ENCODE measurements around the gene BEND3.

Gene BEND3

DNA sequence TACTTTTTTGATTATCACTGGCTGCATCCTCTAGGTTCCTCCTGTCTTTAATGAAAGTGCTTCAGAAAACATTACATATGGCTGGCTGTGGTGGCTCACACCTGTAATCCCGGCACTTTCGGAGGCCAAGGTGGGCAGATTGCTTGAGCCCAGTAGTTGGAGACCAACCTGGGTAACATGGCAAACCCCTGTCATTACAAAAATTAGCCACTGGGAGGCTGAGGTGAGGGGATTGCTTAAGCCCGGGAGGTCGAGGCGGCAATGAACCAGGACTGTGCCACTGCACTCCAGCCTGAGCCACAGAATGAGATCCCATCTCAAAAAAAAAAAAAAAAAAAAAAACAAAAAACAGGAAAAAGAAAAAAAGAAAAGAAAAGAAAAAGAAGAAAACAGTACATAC is 35.3 kb downstream of the BEND3 start:
- no peak for DNase-seq

- DNase-seq = no peak
Observed at GRCh38 chr6:107079429-107079828, 35.9 kb downstream of the BEND3 start.

DNA sequence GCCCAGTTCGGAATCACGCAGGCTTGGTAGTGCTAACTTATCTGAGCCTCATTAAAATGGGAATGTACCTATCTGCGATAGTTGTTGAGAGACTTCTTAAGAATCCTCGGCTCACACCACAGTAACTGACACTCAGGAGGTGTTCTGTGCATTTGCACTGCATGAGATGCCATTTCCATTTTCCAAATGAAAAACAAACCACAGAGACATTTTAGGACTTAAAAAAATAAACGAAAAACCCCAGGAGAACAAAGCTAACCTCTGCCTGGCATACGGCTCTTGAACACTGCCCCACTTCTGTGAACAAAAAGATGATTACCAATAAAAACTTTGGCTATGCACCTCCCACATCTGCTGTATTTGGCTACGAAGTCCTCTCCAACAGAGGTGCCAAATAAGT is 37.6 kb downstream of the BEND3 start:
- no peak for DNase-seq

- no peak for DNase-seq
Observed at GRCh38 chr6:107075951-107076381, 39.3 kb downstream of the BEND3 start.

DNA sequence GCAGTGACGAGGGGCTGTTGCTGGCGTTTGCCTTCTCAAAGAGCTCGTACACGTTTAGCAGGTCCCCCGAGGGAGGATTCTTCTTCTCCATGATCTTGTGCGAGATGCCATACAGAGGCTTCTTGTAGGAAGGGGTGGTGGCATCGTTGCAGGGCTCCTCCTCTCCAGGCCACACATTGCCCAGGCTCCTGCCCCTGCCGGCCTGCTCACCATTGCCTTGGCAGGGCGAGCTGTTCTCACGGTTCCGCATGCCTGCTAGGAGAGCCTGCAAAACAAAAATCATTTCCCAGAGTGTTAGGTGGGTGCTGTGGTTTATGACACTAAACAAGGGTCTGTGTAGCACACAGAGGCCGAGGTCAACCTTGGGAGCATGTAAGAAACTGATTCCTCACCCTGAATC is 44.6 kb downstream of the BEND3 start:
- DNase-seq = no peak

DNA sequence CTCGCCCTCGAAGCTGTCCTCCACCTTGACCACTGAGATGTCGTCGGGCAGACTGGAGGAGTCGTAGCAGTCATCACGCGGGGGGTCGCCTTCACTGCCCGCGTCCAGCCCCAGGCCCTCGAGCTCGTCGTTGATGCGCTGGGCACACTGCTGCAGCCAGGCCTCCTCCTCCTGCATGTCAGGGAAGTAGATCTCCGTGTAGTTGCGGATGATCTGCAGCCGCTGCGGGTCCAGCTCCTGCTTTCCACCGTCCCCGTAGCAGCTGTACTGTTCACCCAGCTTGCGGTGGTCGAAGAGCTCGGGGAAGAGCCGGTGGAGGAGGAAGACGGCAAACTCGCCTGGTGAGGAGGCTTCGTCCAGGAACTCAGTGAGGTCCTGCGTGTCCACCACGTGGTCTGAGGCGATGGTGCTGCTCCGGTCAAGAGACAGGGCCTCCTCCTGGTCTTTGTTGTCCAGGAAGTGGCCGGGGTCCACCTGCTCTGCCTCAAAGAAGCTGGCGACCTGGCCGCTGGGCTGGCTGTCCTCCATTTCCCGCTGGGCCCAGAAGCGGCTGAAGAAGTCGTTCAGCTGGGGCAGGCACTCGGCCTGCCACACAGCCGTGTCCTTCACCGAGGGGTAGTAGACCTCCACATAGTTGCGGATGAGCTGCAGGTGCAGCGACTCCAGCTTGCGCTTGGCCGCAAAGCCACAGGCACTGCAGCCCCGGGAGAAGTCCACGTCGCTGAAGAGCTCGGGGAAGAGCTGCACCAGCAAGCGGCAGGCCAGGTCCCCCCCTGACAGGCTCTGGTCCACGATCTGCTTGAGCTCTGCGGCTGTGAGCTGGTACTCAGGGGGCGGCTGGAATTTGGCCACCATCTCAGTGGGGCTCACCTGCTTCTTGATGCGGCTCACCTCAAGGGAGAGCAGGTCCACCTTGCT is 45.4 kb downstream of the BEND3 start:
- DNase-seq = no peak

DNA sequence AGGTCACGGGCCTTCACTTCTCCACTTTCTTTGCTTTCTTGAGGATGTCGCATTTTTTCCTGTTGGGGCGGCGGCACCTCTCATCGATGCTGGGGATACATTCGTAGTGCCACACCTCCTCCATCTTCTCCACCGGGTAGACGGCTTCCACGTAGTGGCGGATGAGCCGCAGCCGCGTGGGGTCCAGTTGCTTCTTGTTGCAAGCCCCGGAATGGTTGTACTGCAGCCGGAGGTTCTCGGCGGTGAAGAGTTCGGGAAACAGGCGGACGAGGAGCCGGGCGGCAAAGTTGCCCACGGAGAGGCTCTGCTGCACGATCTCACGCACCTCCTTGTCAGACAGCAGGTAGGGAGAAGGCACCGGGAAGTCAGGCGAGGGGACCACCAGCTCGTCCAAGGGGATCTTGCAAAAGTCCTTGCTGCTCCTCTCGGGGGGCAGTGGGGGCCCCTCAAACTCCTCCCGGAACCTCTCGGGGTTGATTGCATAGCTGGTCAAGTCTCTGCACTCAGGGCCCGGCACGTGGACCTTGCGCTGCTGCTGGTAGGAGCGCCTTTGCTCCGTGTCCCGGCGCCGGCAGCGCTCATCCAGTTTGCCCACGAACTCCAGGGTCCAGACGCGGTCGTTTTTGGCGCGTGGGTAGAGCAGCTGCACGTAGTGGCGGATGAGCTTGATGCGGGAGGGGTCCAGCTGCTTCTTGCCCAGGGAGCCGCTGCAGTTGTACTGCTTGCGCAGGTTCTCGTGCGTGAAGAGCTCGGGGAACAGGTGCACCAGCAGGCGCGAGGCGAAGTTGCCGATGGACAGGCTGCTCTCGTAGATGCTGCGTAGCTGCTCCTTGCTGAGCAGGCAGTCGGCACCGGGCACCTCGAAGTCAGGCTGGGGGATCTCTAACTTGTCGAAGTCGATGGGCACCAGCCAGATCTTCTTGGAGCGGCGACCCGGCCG is 46.4 kb downstream of the BEND3 start:
- DNase-seq = no peak

DNA sequence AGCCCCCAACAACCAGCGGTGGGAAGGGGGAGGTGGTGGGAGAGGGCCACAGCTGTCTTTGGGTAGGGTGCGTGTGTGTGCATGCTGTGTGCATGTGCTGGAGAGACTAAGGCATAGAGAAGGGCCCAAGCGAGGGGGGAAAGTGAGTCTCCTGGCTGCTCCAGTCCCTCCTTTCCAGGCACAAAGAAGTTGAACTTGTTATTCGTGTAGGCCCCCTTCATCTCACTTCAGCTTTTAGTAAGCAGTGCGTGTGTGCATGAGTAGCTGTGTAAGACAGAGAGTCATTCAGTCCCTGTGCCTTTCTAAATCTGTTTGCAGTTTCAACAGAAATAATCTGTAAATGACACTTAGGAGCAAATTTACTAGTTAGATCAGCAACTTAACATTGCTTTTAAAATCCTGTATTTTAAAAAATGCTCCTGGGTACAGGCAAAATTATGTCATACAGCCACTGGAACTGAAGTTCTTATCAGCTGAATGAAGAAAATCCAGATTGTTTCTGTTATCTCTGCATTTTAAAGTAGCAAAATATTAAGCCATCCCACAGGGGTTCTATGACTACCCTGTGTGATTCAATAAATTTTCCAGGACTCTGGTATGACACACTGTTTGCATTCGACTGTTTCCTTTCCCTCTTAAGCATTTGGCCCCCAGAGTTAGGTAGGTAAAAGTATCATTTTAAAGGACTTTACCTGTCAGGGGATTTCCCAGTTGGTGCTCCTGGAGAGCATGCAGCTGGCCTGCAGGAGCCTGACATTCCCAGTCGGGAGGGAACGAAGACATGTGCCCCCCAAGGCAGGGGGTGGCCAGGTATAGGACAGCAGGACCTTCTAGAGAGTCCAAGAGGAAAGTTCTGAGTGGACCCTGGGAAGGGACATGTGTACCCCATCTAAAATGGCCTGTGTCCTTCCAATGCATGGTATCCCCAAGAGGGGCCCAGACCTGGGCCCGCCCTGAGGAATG is 48.3 kb downstream of the BEND3 start:
- DNase-seq = no peak

DNA sequence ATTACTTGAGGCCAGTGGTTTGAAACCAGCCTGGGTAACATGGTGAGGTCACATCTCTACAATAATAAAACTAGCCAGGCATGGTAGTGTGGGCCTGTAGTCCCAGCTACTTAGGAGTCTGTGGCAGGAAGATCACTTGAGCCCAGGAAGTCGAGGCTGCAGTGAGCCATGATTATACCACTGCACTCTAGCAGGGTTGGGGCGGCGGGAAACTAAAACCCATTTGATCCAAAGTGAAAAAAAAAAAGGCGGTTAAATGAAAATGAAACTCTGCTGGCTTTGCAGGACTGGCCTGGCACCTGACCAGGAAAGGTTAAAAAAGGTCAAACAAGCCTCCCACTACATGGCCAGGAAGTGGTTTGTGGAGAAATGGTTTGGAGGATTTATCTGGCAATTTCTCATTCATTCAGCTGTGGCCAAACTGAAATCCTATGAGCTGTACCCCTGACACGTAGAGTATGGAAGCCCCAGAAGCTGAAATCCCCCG is 50.7 kb downstream of the BEND3 start:
- DNase-seq = no peak

GRCh38 chr6:107062691-107063090 is 52.6 kb downstream of the BEND3 start:
- DNase-seq = no peak

DNA sequence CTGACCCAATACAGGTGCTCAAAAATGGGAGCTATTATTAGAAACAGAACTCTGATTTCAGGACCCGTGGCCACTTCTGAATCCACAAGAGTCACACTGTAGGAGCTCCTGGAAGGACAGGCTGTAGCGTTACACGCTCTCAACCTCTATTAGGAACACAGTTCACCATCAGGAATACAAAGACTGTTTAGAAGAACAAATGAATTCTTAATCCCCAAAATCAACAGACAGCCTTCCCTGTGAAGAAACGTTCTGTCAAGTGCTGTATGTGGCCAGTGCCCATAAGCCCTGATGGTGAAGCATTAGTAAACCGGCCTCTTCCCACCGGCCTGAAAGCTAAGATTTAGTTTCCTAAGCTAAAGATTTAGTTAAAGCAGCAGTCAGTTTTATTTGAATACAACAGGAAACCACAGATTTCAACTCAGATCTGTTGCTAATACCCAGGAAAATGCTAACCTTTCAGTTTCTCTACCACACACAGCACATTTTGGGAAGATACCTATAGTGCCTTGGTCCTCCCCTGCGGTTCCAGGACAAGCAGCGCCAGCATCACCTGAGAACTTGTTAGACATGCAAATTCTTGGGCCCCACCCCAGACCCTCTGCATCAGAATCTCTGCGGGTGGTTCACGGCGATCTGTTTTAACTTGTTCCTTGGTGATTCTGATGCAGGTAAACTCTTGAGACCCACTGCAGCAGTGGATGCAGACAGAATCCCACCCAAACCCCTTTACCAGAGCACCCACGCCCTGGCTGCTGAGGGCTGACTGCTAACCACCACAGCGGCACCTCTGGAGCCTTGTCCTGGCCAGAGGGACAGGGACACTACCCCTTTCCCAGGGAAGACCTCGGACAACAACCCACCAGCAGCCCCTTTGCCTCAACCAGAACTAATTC is 53.9 kb downstream of the BEND3 start:
- DNase-seq = no peak

- no peak for DNase-seq
Observed at GRCh38 chr6:107060704-107061103, 54.6 kb downstream of the BEND3 start.

- DNase-seq = no peak
Observed at GRCh38 chr6:107059606-107060005, 55.7 kb downstream of the BEND3 start.

GRCh38 chr6:107057679-107058078 is 57.6 kb downstream of the BEND3 start:
- no peak for DNase-seq

GRCh38 chr6:107056796-107057195 is 58.5 kb downstream of the BEND3 start:
- no peak for DNase-seq

DNA sequence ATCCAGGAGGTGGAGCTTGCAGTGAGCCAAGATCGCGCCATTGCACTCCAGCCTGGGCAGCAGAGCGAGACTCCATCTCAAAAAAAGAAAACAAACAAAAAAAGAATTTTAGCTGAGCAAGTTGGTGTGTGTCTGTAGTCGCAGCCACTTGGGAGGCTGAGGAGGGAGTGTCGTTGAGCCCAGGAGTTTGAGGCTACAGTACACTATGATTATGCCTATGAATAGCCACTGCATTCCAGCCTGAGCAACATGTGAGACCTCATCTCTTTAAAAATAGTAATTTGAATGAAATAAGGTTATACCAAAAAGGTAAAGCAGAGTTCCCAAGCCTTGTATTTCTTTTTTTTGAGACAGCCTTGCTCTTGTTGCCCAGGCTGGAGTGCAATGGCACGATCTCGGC is 67.5 kb downstream of the BEND3 start:
- no peak for DNase-seq

- DNase-seq = no peak
Observed at GRCh38 chr6:107045826-107046675, 69.3 kb downstream of the BEND3 start.

GRCh38 chr6:107033126-107033525 is 82.2 kb downstream of the BEND3 start:
- no peak for DNase-seq

DNA sequence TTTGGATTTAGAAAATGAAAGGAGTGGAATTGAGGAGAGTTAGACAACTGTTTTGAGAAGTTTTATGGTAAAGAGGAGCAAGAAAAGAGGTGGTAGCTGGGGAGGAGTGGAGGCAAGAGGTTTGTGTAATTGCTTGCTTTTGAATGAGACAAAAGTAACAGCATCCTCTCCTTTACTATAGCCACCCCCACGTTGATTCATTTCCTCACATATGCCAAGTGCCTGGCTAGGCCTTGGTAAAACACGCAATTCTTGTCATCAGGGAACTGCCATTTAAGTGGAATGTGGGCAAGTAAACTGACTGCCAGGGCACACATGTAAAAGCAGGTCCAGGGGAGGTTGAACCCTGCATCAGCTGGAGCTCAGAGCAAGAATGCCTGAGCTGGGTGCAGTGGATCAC is 83.3 kb downstream of the BEND3 start:
- DNase-seq = no peak

DNA sequence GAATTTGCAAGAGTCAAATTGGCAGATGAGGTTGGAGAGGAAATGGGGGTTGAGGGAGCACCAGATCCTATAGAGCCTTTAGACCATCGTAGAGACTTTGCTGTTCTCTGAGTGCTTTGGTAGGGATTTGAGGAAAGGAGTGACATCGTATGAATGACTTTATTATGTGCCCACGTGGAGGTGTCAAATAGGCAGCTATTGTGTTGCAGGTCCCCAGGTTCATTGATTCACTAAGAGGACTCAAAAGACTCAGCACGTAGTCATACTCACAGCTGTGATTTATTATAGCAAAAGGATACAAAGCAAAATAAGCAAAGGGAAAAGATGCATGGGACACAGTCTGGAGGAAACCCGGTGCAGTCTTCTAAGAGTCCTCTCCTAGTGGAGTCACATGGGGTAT is 85.2 kb downstream of the BEND3 start:
- DNase-seq = no peak

All from stimulated activated naive CD4-positive, alpha-beta T cell treated with Interleukin-2 at 50 U/mL for 16 hours (primary cell).